ENCODE measurements around the gene LRMDA.

Gene LRMDA

GRCh38 chr10:75694269-75694668 lies 262.8 kb downstream of the LRMDA start:
- TF ChIP-seq, protein P1, sequence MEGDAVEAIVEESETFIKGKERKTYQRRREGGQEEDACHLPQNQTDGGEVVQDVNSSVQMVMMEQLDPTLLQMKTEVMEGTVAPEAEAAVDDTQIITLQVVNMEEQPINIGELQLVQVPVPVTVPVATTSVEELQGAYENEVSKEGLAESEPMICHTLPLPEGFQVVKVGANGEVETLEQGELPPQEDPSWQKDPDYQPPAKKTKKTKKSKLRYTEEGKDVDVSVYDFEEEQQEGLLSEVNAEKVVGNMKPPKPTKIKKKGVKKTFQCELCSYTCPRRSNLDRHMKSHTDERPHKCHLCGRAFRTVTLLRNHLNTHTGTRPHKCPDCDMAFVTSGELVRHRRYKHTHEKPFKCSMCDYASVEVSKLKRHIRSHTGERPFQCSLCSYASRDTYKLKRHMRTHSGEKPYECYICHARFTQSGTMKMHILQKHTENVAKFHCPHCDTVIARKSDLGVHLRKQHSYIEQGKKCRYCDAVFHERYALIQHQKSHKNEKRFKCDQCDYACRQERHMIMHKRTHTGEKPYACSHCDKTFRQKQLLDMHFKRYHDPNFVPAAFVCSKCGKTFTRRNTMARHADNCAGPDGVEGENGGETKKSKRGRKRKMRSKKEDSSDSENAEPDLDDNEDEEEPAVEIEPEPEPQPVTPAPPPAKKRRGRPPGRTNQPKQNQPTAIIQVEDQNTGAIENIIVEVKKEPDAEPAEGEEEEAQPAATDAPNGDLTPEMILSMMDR (IDR thresholded peaks at IDR 0.05; ENCODE audit: insufficient read depth, low read depth, low read length, missing control alignments): no peak
- H3K4me3 ChIP-seq (ENCODE audit: low read depth, low read length): no peak overlapping the region
- no peak for DNase-seq (ENCODE audit: low read depth)

GRCh38 chr10:75694790-75695189 lies 263.4 kb downstream of the LRMDA start:
- TF ChIP-seq, protein P1 (IDR thresholded peaks at IDR 0.05; ENCODE audit: insufficient read depth, low read depth, low read length, missing control alignments): no peak
- no peak for DNase-seq (ENCODE audit: low read depth)
- H3K4me3 ChIP-seq (ENCODE audit: low read depth, low read length): no peak overlapping the region

GRCh38 chr10:75695994-75696393 lies 264.6 kb downstream of the LRMDA start:
- no peak overlapping the region for H3K4me3 ChIP-seq (ENCODE audit: low read depth, low read length)
- no peak for DNase-seq (ENCODE audit: low read depth)
- TF ChIP-seq, protein P1 (IDR thresholded peaks at IDR 0.05; ENCODE audit: insufficient read depth, low read depth, low read length, missing control alignments): no peak

DNA sequence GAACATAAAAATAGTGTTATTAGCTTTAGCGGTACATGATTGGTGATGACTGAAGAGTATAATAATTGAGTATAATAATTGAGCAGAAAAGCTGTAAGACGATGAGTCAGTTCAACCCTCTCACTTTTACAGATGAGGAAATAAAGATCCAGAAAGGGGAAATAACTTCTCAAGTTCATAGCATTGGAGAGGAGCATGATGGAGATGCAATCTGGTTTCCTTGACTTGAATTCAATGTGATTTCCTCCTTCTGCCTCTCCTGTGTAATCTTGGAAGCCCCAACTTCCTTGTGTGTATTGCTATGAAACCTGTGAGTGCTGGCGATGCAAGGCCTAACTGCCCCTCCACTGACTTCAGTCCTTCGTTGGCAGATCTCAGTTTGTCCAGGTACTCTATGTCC lies 265.1 kb downstream of the LRMDA start:
- no peak overlapping the region for H3K4me3 ChIP-seq (ENCODE audit: low read depth, low read length)
- TF ChIP-seq, protein P1 (IDR thresholded peaks at IDR 0.05; ENCODE audit: insufficient read depth, low read depth, low read length, missing control alignments): no peak

GRCh38 chr10:75703191-75703854 lies 271.9 kb downstream of the LRMDA start:
- no peak overlapping the region for H3K4me3 ChIP-seq (ENCODE audit: low read depth, low read length)
- DNase-seq (ENCODE audit: low read depth): no peak
- TF ChIP-seq, protein P1 (IDR thresholded peaks at IDR 0.05; ENCODE audit: insufficient read depth, low read depth, low read length, missing control alignments): no peak

More for the DNA sequence above, 265.1 kb downstream of the LRMDA start:
- no peak for DNase-seq (ENCODE audit: low read depth)

DNA sequence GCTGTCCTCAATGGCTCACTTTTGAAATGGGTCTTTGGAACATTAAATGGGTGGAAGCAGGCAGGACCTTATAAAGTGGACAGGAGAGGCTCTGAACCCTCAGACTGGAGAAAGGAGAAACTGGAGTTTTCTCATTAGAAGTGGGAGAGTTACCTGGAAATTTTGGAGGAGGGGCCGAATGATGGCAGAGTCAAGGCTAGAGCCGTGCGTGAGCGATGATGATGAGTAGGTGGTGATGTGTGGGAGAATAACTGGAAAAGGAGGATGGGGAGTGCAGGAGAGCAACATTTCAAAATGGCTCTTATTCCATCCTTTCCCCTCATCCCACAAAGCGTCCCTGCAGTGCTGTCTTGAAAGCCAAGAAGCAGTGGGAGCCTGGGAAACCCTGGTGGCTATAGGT lies 274.0 kb downstream of the LRMDA start:
- H3K4me3 ChIP-seq (ENCODE audit: low read depth, low read length): no peak overlapping the region

More for the DNA sequence above, 274.0 kb downstream of the LRMDA start:
- TF ChIP-seq, protein P1 (IDR thresholded peaks at IDR 0.05; ENCODE audit: insufficient read depth, low read depth, low read length, missing control alignments): no peak
- DNase-seq (ENCODE audit: low read depth): no peak
